Smooth muscle cell (in vitro differentiated cells): ENCODE results near the gene WWOX. TPM values are rescaled to one million over a fixed set of nuclear protein-coding genes. Genes with fewer than 3 reads are reported as not detected.

ENCODE experiments used
- DNase-seq: peaks from one replicate; lab custom pipeline; 2025; ENCODE audit not compliant: unreplicated experiment; lab: John Stamatoyannopoulos, UW
- H2AFZ ChIP-seq: fragments of 200-600 bp; sonication (generic); 2 replicates; pipeline ENCODE4 v1.6.0; 2016; ENCODE audit warnings: antibody characterized with exemption, low read depth, mild to moderate bottlenecking
- H3F3A ChIP-seq: fragments of 200-600 bp; sonication (generic); 2 replicates; pipeline ENCODE4 v1.6.0; 2017; ENCODE audit warnings: antibody characterized with exemption, low read depth
- H3K27ac ChIP-seq: fragments of 200-600 bp; sonication (generic); 2 replicates; pipeline ENCODE4 v1.5.1; 2016; ENCODE audit warnings: low read depth, mild to moderate bottlenecking
- H3K27me3 ChIP-seq: fragments of 200-600 bp; sonication (generic); 2 replicates; pipeline ENCODE4 v1.6.1; 2016; ENCODE audit warnings: low read depth, mild to moderate bottlenecking
- H3K36me3 ChIP-seq: fragments of 200-600 bp; sonication (generic); 2 replicates; pipeline ENCODE4 v1.5.1; 2016; ENCODE audit warnings: low read depth
- H3K4me1 ChIP-seq: fragments of 200-600 bp; sonication (generic); 2 replicates; pipeline ENCODE4 v1.5.1; 2016; ENCODE audit warnings: low read depth
- H3K4me2 ChIP-seq: fragments of 200-600 bp; sonication (generic); 2 replicates; pipeline ENCODE4 v1.6.0; 2016; ENCODE audit warnings: mild to moderate bottlenecking
- H3K4me3 ChIP-seq: fragments of 200-600 bp; sonication (generic); 2 replicates; pipeline ENCODE4 v1.5.1; 2016; ENCODE audit warnings: mild to moderate bottlenecking
- H3K79me2 ChIP-seq: fragments of 200-600 bp; sonication (generic); 2 replicates; pipeline ENCODE4 v1.6.0; 2016; ENCODE audit warnings: low read depth, mild to moderate bottlenecking
- H3K9ac ChIP-seq: fragments of 200-600 bp; sonication (generic); 2 replicates; pipeline ENCODE4 v1.6.0; 2016; ENCODE audit warnings: low read depth
- H3K9me3 ChIP-seq: fragments of 200-600 bp; sonication (generic); replicated peaks from 2 replicates; pipeline ENCODE4 v1.5.1; 2016; ENCODE audit warnings: low read depth
- H4K20me1 ChIP-seq: fragments of 200-600 bp; sonication (generic); 2 replicates; pipeline ENCODE4 v1.6.0; 2016; ENCODE audit warnings: low read depth
- CTCF ChIP-seq: fragments of 200-600 bp; sonication (generic); IDR thresholded peaks from 2 replicates; pipeline ENCODE4 v1.5.1; 2017; ENCODE audit warnings: borderline replicate concordance, mild to moderate bottlenecking, antibody characterized with exemption; ENCODE audit not compliant: insufficient read depth, poor library complexity, severe bottlenecking
- WGBS: methylation state at CpG from one replicate; pipeline ENCODE4 v1.1.7; 2016; ENCODE audit warnings: low lambda C conversion rate; 5-methylcytosine and 5-hydroxymethylcytosine counted together
- polyA plus RNA-seq: library from polyadenylated mRNA; unstranded; fragments of >200 nt; fragmentation: Nextera tagmentation; extraction: Ambion mirVana; gene quantifications from 2 replicates; pipeline ENCODE4 v1.2.1, GENCODE V29; 2016
- total RNA-seq: library from RNA; depleted of rRNA; stranded (reverse); fragments of >200 nt; gene quantifications from 2 replicates; pipeline ENCODE4 v1.2.3, GENCODE V29; 2014

The WWOX gene
- total and polyA plus RNA-seq, 2 experiments from 2014 or later, result 7.5 to 14.0 TPM

GRCh38 chr16:78844682-78845081 is 745.2 kb downstream of the WWOX start:
- no peak overlapping the region for H3K9ac ChIP-seq
- H2AFZ ChIP-seq, result no peak overlapping the region
- H3F3A ChIP-seq, result no peaks in the 10 kb centered on the region
- H4K20me1 ChIP-seq, result no peaks in the 10 kb centered on the region
- H3K9me3 ChIP-seq, result no peaks in the 10 kb centered on the region
- WGBS, result 91% methylated on average over 7 of the region's 7 CpGs
- no peaks in the 10 kb centered on the region for H3K27me3 ChIP-seq
- H3K36me3 ChIP-seq, result no peaks in the 10 kb centered on the region
- no peak for DNase-seq
- no peak overlapping the region for H3K4me3 ChIP-seq
- no peaks in the 10 kb centered on the region for H3K79me2 ChIP-seq
- TF ChIP-seq CTCF, result no peak
- no peak overlapping the region for H3K27ac ChIP-seq
- peaks cover 19% of the 10 kb centered on the region for H3K4me1 ChIP-seq
- no peak overlapping the region for H3K4me2 ChIP-seq

GRCh38 chr16:78851266-78851665 is 751.8 kb downstream of the WWOX start:
- H3K4me1 ChIP-seq, result no peaks in the 10 kb centered on the region
- no peak overlapping the region for H3K4me3 ChIP-seq
- no peak for DNase-seq
- H3K4me2 ChIP-seq, result no peak overlapping the region
- H3F3A ChIP-seq, result no peaks in the 10 kb centered on the region
- no peak for TF ChIP-seq CTCF
- H3K27ac ChIP-seq, result no peak overlapping the region
- no peak overlapping the region for H3K9ac ChIP-seq
- H3K36me3 ChIP-seq, result no peaks in the 10 kb centered on the region
- H2AFZ ChIP-seq, result no peak overlapping the region
- no peaks in the 10 kb centered on the region for H3K79me2 ChIP-seq
- H3K27me3 ChIP-seq, result no peaks in the 10 kb centered on the region
- WGBS, result 43% methylated on average over 3 of the region's 3 CpGs
- no peaks in the 10 kb centered on the region for H3K9me3 ChIP-seq
- no peaks in the 10 kb centered on the region for H4K20me1 ChIP-seq

- no peak for DNase-seq
- no peak overlapping the region for H3K4me2 ChIP-seq
- no peaks in the 10 kb centered on the region for H3K36me3 ChIP-seq
- no peak overlapping the region for H3K4me3 ChIP-seq
- no peaks in the 10 kb centered on the region for H3K4me1 ChIP-seq
- H3K9me3 ChIP-seq, result no peaks in the 10 kb centered on the region
- no peak overlapping the region for H3K27ac ChIP-seq
- H3K79me2 ChIP-seq, result no peaks in the 10 kb centered on the region
- no peak for TF ChIP-seq CTCF
- WGBS, result 98% methylated on average over 4 of the region's 4 CpGs
- no peaks in the 10 kb centered on the region for H3F3A ChIP-seq
- H2AFZ ChIP-seq, result no peak overlapping the region
- H3K27me3 ChIP-seq, result no peaks in the 10 kb centered on the region
- no peak overlapping the region for H3K9ac ChIP-seq
- H4K20me1 ChIP-seq, result no peaks in the 10 kb centered on the region
Observed at GRCh38 chr16:78852081-78852635, 752.7 kb downstream of the WWOX start.

GRCh38 chr16:78862022-78862421 is 762.6 kb downstream of the WWOX start:
- Histone ChIP-seq H3K9me3 (no peaks in the 10 kb centered on the region), H3K36me3 (no peaks in the 10 kb centered on the region), H3K4me3 (no peak overlapping the region), H3K79me2 (no peaks in the 10 kb centered on the region), H3F3A (no peaks in the 10 kb centered on the region), H2AFZ (no peak overlapping the region), H3K4me2 (no peak overlapping the region), H4K20me1 (no peaks in the 10 kb centered on the region), H3K27ac (no peak overlapping the region), H3K4me1 (no peaks in the 10 kb centered on the region), H3K27me3 (peaks cover 10% of the 10 kb centered on the region), H3K9ac (no peak overlapping the region)
- WGBS, result 85% methylated on average over 2 of the region's 2 CpGs
- TF ChIP-seq CTCF, result no peak
- DNase-seq, result no peak
